Bronchial epithelial cell (primary cell): Measurements from ENCODE around the gene SERPINA5. TPM values are rescaled to one million over a fixed set of nuclear protein-coding genes. Genes with fewer than 3 reads are reported as not detected.

Experiments
- DNase-seq: peaks from one replicate; pipeline ENCODE4 v3.0.0-alpha.2; 2010; ENCODE audit warnings: low read depth
- FAIRE-seq: peaks from 2 replicates; lab custom pipeline; 2011; peaks lifted over from hg19 to GRCh38; lab: Jason Lieb, UNC
- H3K27me3 ChIP-seq: 2 replicates; pipeline ENCODE4 v1.5.1; 2011; ENCODE audit warnings: low read length; ENCODE audit not compliant: control insufficient read depth, insufficient read depth
- H3K36me3 ChIP-seq: 2 replicates; pipeline ENCODE4 v1.5.1; 2011; ENCODE audit warnings: low read length; ENCODE audit not compliant: control insufficient read depth, insufficient read depth
- H3K4me3 ChIP-seq: 2 replicates; pipeline ENCODE4 v1.5.1; 2011; ENCODE audit warnings: mild to moderate bottlenecking, low read depth, low read length, control low read depth
- CTCF ChIP-seq: IDR thresholded peaks from 2 replicates; pipeline ENCODE4 v1.5.1; 2011; ENCODE audit warnings: mild to moderate bottlenecking, moderate library complexity, low read length, control low read depth, inconsistent platforms; ENCODE audit not compliant: insufficient read depth, severe bottlenecking
- total RNA-seq: library from RNA; depleted of rRNA; stranded (reverse); fragments of >200 nt; gene quantifications from 2 replicates; pipeline ENCODE4 v1.2.1, GENCODE V29; 2014

The SERPINA5 gene
- total RNA-seq, 1 donor from 2014 or later, result not detected

GRCh38 chr14:94562022-94562421, 19.2 kb upstream of the SERPINA5 start:
- Histone ChIP-seq H3K27me3 (no peaks in the 10 kb centered on the region), H3K4me3 (no peak overlapping the region), H3K36me3 (no peaks in the 10 kb centered on the region)
- FAIRE-seq (no peak), DNase-seq (no peak)
- TF ChIP-seq CTCF, result no peak

- Histone ChIP-seq H3K36me3 (no peaks in the 10 kb centered on the region), H3K27me3 (no peaks in the 10 kb centered on the region), H3K4me3 (no peak overlapping the region)
- DNase-seq, result no peak
- no peak for FAIRE-seq
- no peak for TF ChIP-seq CTCF
Observed at GRCh38 chr14:94562941-94563883, 18.0 kb upstream of the SERPINA5 start.

- no peaks in the 10 kb centered on the region for H3K36me3 ChIP-seq
- no peak overlapping the region for H3K4me3 ChIP-seq
- DNase-seq (no peak), FAIRE-seq (no peak)
- H3K27me3 ChIP-seq, result no peaks in the 10 kb centered on the region
- TF ChIP-seq CTCF, result no peak
Observed at GRCh38 chr14:94564381-94564780, 16.8 kb upstream of the SERPINA5 start.

DNA sequence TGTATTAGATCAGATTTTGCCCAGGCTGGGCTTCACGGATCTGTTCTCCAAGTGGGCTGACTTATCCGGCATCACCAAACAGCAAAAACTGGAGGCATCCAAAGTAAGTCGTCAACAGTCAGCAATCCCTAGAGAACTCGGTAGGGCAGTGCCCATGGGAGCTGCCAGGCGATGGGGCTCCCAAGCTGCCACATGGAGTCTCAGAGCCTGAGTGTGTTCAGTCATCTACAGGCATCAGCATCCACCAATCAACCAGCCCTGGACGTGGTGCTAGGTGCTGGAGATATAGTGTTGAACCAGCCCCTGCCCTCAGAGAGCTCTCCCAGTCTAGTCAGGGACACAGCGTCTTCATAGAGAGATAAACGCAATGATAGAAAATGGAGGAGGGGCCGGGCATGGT, 13.0 kb upstream of the SERPINA5 start:
- Histone ChIP-seq H3K36me3 (no peaks in the 10 kb centered on the region), H3K4me3 (no peak overlapping the region), H3K27me3 (no peaks in the 10 kb centered on the region)
- DNase-seq (no peak), FAIRE-seq (no peak)
- no peak for TF ChIP-seq CTCF

GRCh38 chr14:94569381-94570001, 11.7 kb upstream of the SERPINA5 start:
- DNase-seq (no peak), FAIRE-seq (no peak)
- no peaks in the 10 kb centered on the region for H3K27me3 ChIP-seq
- H3K36me3 ChIP-seq, result no peaks in the 10 kb centered on the region
- no peak overlapping the region for H3K4me3 ChIP-seq
- TF ChIP-seq CTCF, result no peak
